PFSK-1 (cell line): Measurements from ENCODE around the gene UNC5C.

ENCODE experiments used
- FOXP2 ChIP-seq: optimal IDR thresholded peaks from 2 replicates; pipeline ENCODE3; 2011; ENCODE audit warnings: borderline replicate concordance, control low read depth, inconsistent platforms; ENCODE audit not compliant: insufficient read depth; ENCODE audit errors: extremely low read length, extremely low read depth
- POLR2AphosphoS5 ChIP-seq: IDR thresholded peaks from 2 replicates; pipeline ENCODE4 v1.6.1; 2012; ENCODE audit warnings: low read depth, mild to moderate bottlenecking, control low read depth, low read length, moderate library complexity
- REST ChIP-seq, 2 experiments: IDR thresholded peaks; 2 replicates each; pipeline versions ENCODE4 v1.6.1 to v1.8.0; 2011 to 2012; ENCODE audit warnings: low read depth in 2 of 2, low read length in 2 of 2, control low read depth in 1 of 2, inconsistent platforms in 1 of 2, mild to moderate bottlenecking in 1 of 2, moderate library complexity in 1 of 2; ENCODE audit not compliant: insufficient read depth in 1 of 2
- SIN3A ChIP-seq: IDR thresholded peaks from 2 replicates; pipeline ENCODE4 v1.6.1; 2012; ENCODE audit warnings: mild to moderate bottlenecking, low read length, moderate library complexity, borderline replicate concordance; ENCODE audit not compliant: insufficient read depth
- TAF1 ChIP-seq: IDR thresholded peaks from 2 replicates; pipeline ENCODE4 v1.6.1; 2012; ENCODE audit warnings: low read length, control low read depth, borderline replicate concordance; ENCODE audit not compliant: insufficient read depth

Gene UNC5C

GRCh38 chr4:95162867-95163266 is 385.9 kb downstream of the UNC5C start:
- TF ChIP-seq TAF1: no peak
- no peak for TF ChIP-seq POLR2AphosphoS5
- no peak for TF ChIP-seq SIN3A
- no peak for TF ChIP-seq FOXP2
- no peak for TF ChIP-seq REST (IDR thresholded peaks at IDR 0.05; ENCODE audit: insufficient read depth in 1 of 2, low read depth in 2 of 2, low read length in 2 of 2)

GRCh38 chr4:95161781-95162469 is 386.8 kb downstream of the UNC5C start:
- TF ChIP-seq FOXP2 (no peak), TAF1 (no peak), SIN3A (no peak), REST (IDR thresholded peaks at IDR 0.05; ENCODE audit: insufficient read depth in 1 of 2, low read depth in 2 of 2, low read length in 2 of 2) (no peak), POLR2AphosphoS5 (no peak)

- TF ChIP-seq SIN3A (no peak), POLR2AphosphoS5 (no peak), REST (IDR thresholded peaks at IDR 0.05; ENCODE audit: insufficient read depth in 1 of 2, low read depth in 2 of 2, low read length in 2 of 2) (no peak), TAF1 (no peak), FOXP2 (no peak)
Measured at GRCh38 chr4:95159384-95159783, 389.4 kb downstream of the UNC5C start.

GRCh38 chr4:95158626-95159025 is 390.1 kb downstream of the UNC5C start:
- TF ChIP-seq SIN3A (no peak), TAF1 (no peak), POLR2AphosphoS5 (no peak), FOXP2 (no peak), REST (IDR thresholded peaks at IDR 0.05; ENCODE audit: insufficient read depth in 1 of 2, low read depth in 2 of 2, low read length in 2 of 2) (no peak)

- TF ChIP-seq TAF1 (no peak), SIN3A (no peak), FOXP2 (no peak), POLR2AphosphoS5 (no peak), REST (IDR thresholded peaks at IDR 0.05; ENCODE audit: insufficient read depth in 1 of 2, low read depth in 2 of 2, low read length in 2 of 2) (no peak)
Measured at GRCh38 chr4:95158045-95158444, 390.7 kb downstream of the UNC5C start.
